ENCODE data around the gene SLCO4A1. TPM values are rescaled to one million over a fixed set of nuclear protein-coding genes. Genes with fewer than 3 reads are reported as not detected.

The SLCO4A1 gene
- total RNA-seq, 1 experiment from 2014 or later: 48.8 TPM

GRCh38 chr20:62692801-62693523 lies 50.7 kb downstream of the SLCO4A1 start:
- Histone ChIP-seq H3K9me3 (ENCODE audit: low read depth, low read length, poor library complexity, severe bottlenecking) (no peaks in the 10 kb centered on the region), H3K27ac (ENCODE audit: low read depth, low read length, poor library complexity, severe bottlenecking) (no peak overlapping the region), H3K4me3 (ENCODE audit: low read depth, low read length, poor library complexity, severe bottlenecking) (no peak overlapping the region), H3K4me1 (ENCODE audit: insufficient read depth, low read length, poor library complexity, severe bottlenecking) (peaks cover 62% of the 10 kb centered on the region), H3K27me3 (replicated peaks; ENCODE audit: insufficient read depth, low read depth, low read length, poor library complexity) (no peaks in the 10 kb centered on the region), H3K36me3 (ENCODE audit: insufficient read depth, low read length, poor library complexity, severe bottlenecking) (no peaks in the 10 kb centered on the region)
- intact Hi-C loops (cut with micrococcal nuclease; ENCODE audit: unreplicated experiment): loop anchor here (5.0 kb wide), 1 partner anchor 44 kb away; no protein-coding TSS in a partner anchor
- CTCF ChIA-PET: no interaction called here
- BruUV-seq (replicated peaks): no TSS peak
- TF ChIP-seq EZH2 (IDR thresholded peaks at IDR 0.05; ENCODE audit: borderline replicate concordance, low read depth, low read length, poor library complexity, severe bottlenecking) (no peak), CTCF (conservative IDR thresholded peaks at IDR 0.05; ENCODE audit: low read depth, low read length) (no peak)
- DNase-seq (ENCODE audit: low spot score): no peak
- POLR2A ChIA-PET (ENCODE audit: low non-redundant PET): no interaction called here

- DNase-seq (ENCODE audit: low spot score): no peak
- intact Hi-C loops (cut with micrococcal nuclease; ENCODE audit: unreplicated experiment): loop anchor here (5.0 kb wide), 1 partner anchor 44 kb away; no protein-coding TSS in a partner anchor
- CTCF ChIA-PET: no interaction called here
- Histone ChIP-seq H3K27ac (ENCODE audit: low read depth, low read length, poor library complexity, severe bottlenecking) (no peak overlapping the region), H3K36me3 (ENCODE audit: insufficient read depth, low read length, poor library complexity, severe bottlenecking) (no peaks in the 10 kb centered on the region), H3K27me3 (replicated peaks; ENCODE audit: insufficient read depth, low read depth, low read length, poor library complexity) (no peaks in the 10 kb centered on the region), H3K4me3 (ENCODE audit: low read depth, low read length, poor library complexity, severe bottlenecking) (no peak overlapping the region), H3K9me3 (ENCODE audit: low read depth, low read length, poor library complexity, severe bottlenecking) (no peaks in the 10 kb centered on the region), H3K4me1 (ENCODE audit: insufficient read depth, low read length, poor library complexity, severe bottlenecking) (peaks cover 62% of the 10 kb centered on the region)
- TF ChIP-seq CTCF (conservative IDR thresholded peaks at IDR 0.05; ENCODE audit: low read depth, low read length) (no peak), EZH2 (IDR thresholded peaks at IDR 0.05; ENCODE audit: borderline replicate concordance, low read depth, low read length, poor library complexity, severe bottlenecking) (no peak)
- POLR2A ChIA-PET (ENCODE audit: low non-redundant PET): no interaction called here
- BruUV-seq (replicated peaks): no TSS peak
Measured at GRCh38 chr20:62693524-62693922, 51.2 kb downstream of the SLCO4A1 start.

- H3K9me3 ChIP-seq (ENCODE audit: low read depth, low read length, poor library complexity, severe bottlenecking): no peaks in the 10 kb centered on the region
- DNase-seq (ENCODE audit: low spot score): no peak
- no peak overlapping the region for H3K4me3 ChIP-seq (ENCODE audit: low read depth, low read length, poor library complexity, severe bottlenecking)
- no peaks in the 10 kb centered on the region for H3K36me3 ChIP-seq (ENCODE audit: insufficient read depth, low read length, poor library complexity, severe bottlenecking)
- H3K27ac ChIP-seq (ENCODE audit: low read depth, low read length, poor library complexity, severe bottlenecking): no peak overlapping the region
- CTCF ChIA-PET: no interaction called here
- H3K4me1 ChIP-seq (ENCODE audit: insufficient read depth, low read length, poor library complexity, severe bottlenecking): peaks cover 58% of the 10 kb centered on the region
- POLR2A ChIA-PET (ENCODE audit: low non-redundant PET): no interaction called here
- TF ChIP-seq EZH2 (IDR thresholded peaks at IDR 0.05; ENCODE audit: borderline replicate concordance, low read depth, low read length, poor library complexity, severe bottlenecking) (no peak), CTCF (conservative IDR thresholded peaks at IDR 0.05; ENCODE audit: low read depth, low read length) (no peak)
- intact Hi-C loops (cut with micrococcal nuclease; ENCODE audit: unreplicated experiment): loop anchor here (5.0 kb wide), 1 partner anchor 43 kb away; no protein-coding TSS in a partner anchor
- H3K27me3 ChIP-seq (replicated peaks; ENCODE audit: insufficient read depth, low read depth, low read length, poor library complexity): no peaks in the 10 kb centered on the region
- no TSS peak for BruUV-seq (replicated peaks)
Measured at GRCh38 chr20:62694106-62694505, 51.8 kb downstream of the SLCO4A1 start.
